Large intestine (tissue), 3 donors: Measurements from ENCODE around the gene ATAT1. TPM values are rescaled to one million over a fixed set of nuclear protein-coding genes. Genes with fewer than 3 reads are reported as not detected.

Experiments
- DNase-seq, 2 donors: peaks; one replicate each; pipeline versions ENCODE4 v3.0.0 to v3.0.0-alpha.2; 2013
- H3K27ac ChIP-seq: one replicate; pipeline ENCODE4 v1.5.1; 2013; ENCODE audit warnings: low read length
- H3K27me3 ChIP-seq: 2 replicates; pipeline ENCODE4 v1.6.1; 2013; ENCODE audit warnings: low read length; ENCODE audit not compliant: control insufficient read depth, insufficient read depth
- H3K36me3 ChIP-seq: 2 replicates; pipeline ENCODE4 v1.6.1; 2013; ENCODE audit warnings: low read length; ENCODE audit not compliant: control insufficient read depth, insufficient read depth
- H3K4me1 ChIP-seq: one replicate; pipeline ENCODE4 v1.6.1; 2013; ENCODE audit warnings: low read length; ENCODE audit not compliant: control insufficient read depth, insufficient read depth
- H3K4me3 ChIP-seq: one replicate; pipeline ENCODE4 v1.5.1; 2013; ENCODE audit warnings: low read length
- H3K9me3 ChIP-seq: one replicate; pipeline ENCODE4 v1.6.1; 2013; ENCODE audit warnings: mild to moderate bottlenecking, low read depth, low read length, moderate library complexity; ENCODE audit not compliant: control insufficient read depth
- WGBS: methylation state at CpG from one replicate; pipeline ENCODE4 v1.1.5; 2013; ENCODE audit warnings: low lambda C conversion rate; ENCODE audit not compliant: insufficient coverage; 5-methylcytosine and 5-hydroxymethylcytosine counted together
- polyA plus RNA-seq: library from polyadenylated mRNA; unstranded; fragments of 120-200 nt; gene quantifications from one replicate; pipeline ENCODE4 v1.2.1, GENCODE V29; 2013

ATAT1 gene
- polyA plus RNA-seq, 1 donor, result 36.6 TPM

- H3K27me3 ChIP-seq, result no peaks in the 10 kb centered on the region
- H3K9me3 ChIP-seq, result no peaks in the 10 kb centered on the region
- peak; percentile 92 to 97 for DNase-seq
- 0% methylated on average over 1 of the region's 57 CpGs for WGBS
- H3K36me3 ChIP-seq, result peaks cover 28% of the 10 kb centered on the region
- peak within 1 kb of the TSS; percentile 89 for H3K4me3 ChIP-seq
- peak within 1 kb of the TSS; percentile 75 for H3K27ac ChIP-seq
- peaks cover 11% of the 10 kb centered on the region for H3K4me1 ChIP-seq
These were observed 46.0 kb downstream of the ATAT1 start, which contains the start of gene DHX16 for GRCh38 chr6:30672445-30673253. DHX16 (minus strand) TSS chr6:30673006; CDS start chr6:30672841, 165 bp downstream.

GRCh38 chr6:30676660-30677285 lies 50.1 kb downstream of the ATAT1 start:
- H3K27me3 ChIP-seq, result no peaks in the 10 kb centered on the region
- H3K4me1 ChIP-seq, result peaks cover 13% of the 10 kb centered on the region
- H3K27ac ChIP-seq, result no peak overlapping the region
- no CpG with 5 or more reads among the region's 10 CpGs for WGBS
- no peak for DNase-seq
- no peaks in the 10 kb centered on the region for H3K9me3 ChIP-seq
- no peak overlapping the region for H3K4me3 ChIP-seq
- peaks cover 17% of the 10 kb centered on the region for H3K36me3 ChIP-seq

GRCh38 chr6:30678964-30679726 lies 52.5 kb downstream of the ATAT1 start:
- peak; percentile 77 to 81 for DNase-seq
- no CpG with 5 or more reads among the region's 31 CpGs for WGBS
- H3K27ac ChIP-seq, result no peak overlapping the region
- H3K27me3 ChIP-seq, result no peaks in the 10 kb centered on the region
- H3K4me3 ChIP-seq, result no peak overlapping the region
- H3K9me3 ChIP-seq, result no peaks in the 10 kb centered on the region
- H3K36me3 ChIP-seq, result peaks cover 17% of the 10 kb centered on the region
- H3K4me1 ChIP-seq, result peaks cover 10% of the 10 kb centered on the region

- Histone ChIP-seq H3K36me3 (peaks cover 17% of the 10 kb centered on the region), H3K9me3 (no peaks in the 10 kb centered on the region), H3K4me1 (peaks cover 10% of the 10 kb centered on the region), H3K27ac (no peak overlapping the region), H3K4me3 (no peak overlapping the region), H3K27me3 (no peaks in the 10 kb centered on the region)
- WGBS, result 100% methylated on average over 1 of the region's 7 CpGs
- DNase-seq, result no peak
These were observed 53.3 kb downstream of the ATAT1 start for GRCh38 chr6:30679765-30680535.

- Histone ChIP-seq H3K9me3 (peaks cover 3% of the 10 kb centered on the region), H3K27me3 (peaks cover 5% of the 10 kb centered on the region), H3K4me3 (no peak overlapping the region), H3K27ac (peak overlapping the region; percentile 1), H3K36me3 (peaks cover 13% of the 10 kb centered on the region), H3K4me1 (peaks cover 16% of the 10 kb centered on the region)
- WGBS, result 67% methylated on average over 1 of the region's 4 CpGs
- DNase-seq, result no peak
These were observed 55.1 kb downstream of the ATAT1 start for GRCh38 chr6:30681766-30682142.

- peaks cover 18% of the 10 kb centered on the region for H3K4me1 ChIP-seq
- WGBS, result no CpG with 5 or more reads among the region's 11 CpGs
- peaks cover 5% of the 10 kb centered on the region for H3K27me3 ChIP-seq
These were observed 55.8 kb downstream of the ATAT1 start for GRCh38 chr6:30682143-30683117.

GRCh38 chr6:30683183-30683979 lies 56.7 kb downstream of the ATAT1 start:
- Histone ChIP-seq H3K4me3 (peak overlapping the region; percentile 32), H3K36me3 (peaks cover 7% of the 10 kb centered on the region), H3K27ac (peak overlapping the region; percentile 71), H3K27me3 (peaks cover 5% of the 10 kb centered on the region), H3K4me1 (peaks cover 22% of the 10 kb centered on the region), H3K9me3 (peaks cover 7% of the 10 kb centered on the region)
- DNase-seq, result no peak
- WGBS, result 63% methylated on average over 2 of the region's 7 CpGs

More at GRCh38 chr6:30682143-30683117, 55.8 kb downstream of the ATAT1 start:
- Histone ChIP-seq H3K9me3 (peaks cover 5% of the 10 kb centered on the region), H3K36me3 (peaks cover 7% of the 10 kb centered on the region), H3K4me3 (peak overlapping the region; percentile 32), H3K27ac (peak overlapping the region; percentile 71)
- DNase-seq, result peak; percentile 51 to 53

- Histone ChIP-seq H3K4me1 (peaks cover 22% of the 10 kb centered on the region), H3K27me3 (peaks cover 5% of the 10 kb centered on the region), H3K9me3 (peaks cover 7% of the 10 kb centered on the region), H3K36me3 (peaks cover 3% of the 10 kb centered on the region), H3K27ac (peak overlapping the region; percentile 22), H3K4me3 (peak overlapping the region; percentile 32)
- WGBS, result 71% methylated on average over 1 of the region's 2 CpGs
- no peak for DNase-seq
These were observed 57.3 kb downstream of the ATAT1 start for GRCh38 chr6:30683980-30684338.
